Muscle of back (tissue), 11 donors: ENCODE measurements around the gene USP44. TPM values are rescaled to one million over a fixed set of nuclear protein-coding genes. Genes with fewer than 3 reads are reported as not detected.

Experiments used
- DNase-seq, 3 donors: peaks; one replicate each; pipeline versions ENCODE4 v3.0.0 to v3.0.0-alpha.2; 2013
- polyA plus RNA-seq, 10 donors: library from polyadenylated mRNA; unstranded; fragments of 120-200 nt; gene quantifications; one replicate each; pipeline ENCODE4 v1.2.1, GENCODE V29; 2013; ENCODE audit not compliant: insufficient read length in 10 of 10

Gene USP44
- polyA plus RNA-seq, 10 donors = 0.56 to 2.4 (median 1.1) TPM

GRCh38 chr12:95548539-95549391, 2.5 kb downstream of the USP44 start:
- DNase-seq = peak in 2 of 3 donors; percentile 23 to 58

GRCh38 chr12:95548056-95548538, 3.2 kb downstream of the USP44 start:
- peak in 1 of 3 donors; percentile 63 for DNase-seq

GRCh38 chr12:95547522-95548055, 3.7 kb downstream of the USP44 start:
- peak in 1 of 3 donors; percentile 29 for DNase-seq

- no peak for DNase-seq
Measured at GRCh38 chr12:95546491-95546813, 4.8 kb downstream of the USP44 start.

- no peak for DNase-seq
Measured at GRCh38 chr12:95545731-95546490, 5.4 kb downstream of the USP44 start.

- DNase-seq = no peak
Measured at GRCh38 chr12:95545303-95545702, 6.0 kb downstream of the USP44 start.

GRCh38 chr12:95544756-95545155, 6.5 kb downstream of the USP44 start:
- DNase-seq = no peak

GRCh38 chr12:95543305-95543704, 8.0 kb downstream of the USP44 start:
- no peak for DNase-seq

- DNase-seq = no peak
Measured at GRCh38 chr12:95541436-95541835, 9.8 kb downstream of the USP44 start.

GRCh38 chr12:95538656-95539055, 12.6 kb downstream of the USP44 start:
- no peak for DNase-seq

- DNase-seq = no peak
Measured at GRCh38 chr12:95538006-95538405, 13.3 kb downstream of the USP44 start.

GRCh38 chr12:95533985-95534384, 17.3 kb downstream of the USP44 start:
- no peak for DNase-seq

GRCh38 chr12:95532851-95533250, 18.4 kb downstream of the USP44 start:
- DNase-seq = no peak

GRCh38 chr12:95529693-95530225, 21.5 kb downstream of the USP44 start:
- peak in 1 of 3 donors; percentile 37 for DNase-seq

- DNase-seq = no peak
Measured at GRCh38 chr12:95528431-95528830, 22.8 kb downstream of the USP44 start.

GRCh38 chr12:95522692-95523091, 28.6 kb downstream of the USP44 start:
- no peak for DNase-seq

GRCh38 chr12:95520816-95521215, 30.5 kb downstream of the USP44 start:
- no peak for DNase-seq

GRCh38 chr12:95518944-95519343, 32.3 kb downstream of the USP44 start:
- no peak for DNase-seq

GRCh38 chr12:95517246-95517645, 34.0 kb downstream of the USP44 start:
- DNase-seq = no peak

- DNase-seq = no peak
Measured at GRCh38 chr12:95516757-95517156, 34.5 kb downstream of the USP44 start.

GRCh38 chr12:95515197-95515596, 36.1 kb downstream of the USP44 start:
- DNase-seq = no peak

- no peak for DNase-seq
Measured at GRCh38 chr12:95513599-95513998, 37.7 kb downstream of the USP44 start.
